Thymus (tissue), 11 donors: Measurements from ENCODE around the gene PPT2. TPM values are rescaled to one million over a fixed set of nuclear protein-coding genes. Genes with fewer than 3 reads are reported as not detected.

ENCODE experiments used
- DNase-seq, 9 donors: peaks; one replicate each; pipeline ENCODE4 v3.0.0-alpha.2; 2013; ENCODE audit warnings: low spot score in 9 of 9, low read depth in 6 of 9, missing footprints in 1 of 9
- H3K27ac ChIP-seq, 2 donors: one replicate each; pipeline ENCODE4 v1.5.1; 2013; ENCODE audit warnings: control low read depth in 1 of 2, low read depth in 1 of 2, low read length in 1 of 2, mild to moderate bottlenecking in 1 of 2, moderate library complexity in 1 of 2
- H3K27me3 ChIP-seq, 2 donors: one replicate each; pipeline ENCODE4 v1.5.1; 2013; ENCODE audit warnings: low read length in 1 of 2; ENCODE audit not compliant: control insufficient read depth in 2 of 2, insufficient read depth in 1 of 2
- H3K36me3 ChIP-seq, 2 donors: one replicate each; pipeline ENCODE4 v1.5.1; 2013; ENCODE audit warnings: low read length in 1 of 2, mild to moderate bottlenecking in 1 of 2, moderate library complexity in 1 of 2; ENCODE audit not compliant: control insufficient read depth in 2 of 2, insufficient read depth in 2 of 2
- H3K4me1 ChIP-seq, 2 donors: one replicate each; pipeline ENCODE4 v1.5.1; 2013; ENCODE audit warnings: low read length in 2 of 2; ENCODE audit not compliant: control insufficient read depth in 2 of 2, insufficient read depth in 2 of 2
- H3K4me3 ChIP-seq, 2 donors: one replicate each; pipeline ENCODE4 v1.5.1; 2013; ENCODE audit warnings: low read length in 2 of 2, control low read depth in 1 of 2, mild to moderate bottlenecking in 1 of 2
- H3K9me3 ChIP-seq, 2 donors: one replicate each; pipeline ENCODE4 v1.5.1; 2013; ENCODE audit warnings: low read length in 1 of 2, mild to moderate bottlenecking in 1 of 2; ENCODE audit not compliant: control insufficient read depth in 2 of 2, insufficient read depth in 1 of 2
- WGBS: extraction: QIAGEN DNeasy Blood & Tissue Kit; methylation state at CpG from one replicate; pipeline ENCODE4 v1.1.7; 2013; 5-methylcytosine and 5-hydroxymethylcytosine counted together
- polyA plus RNA-seq: library from polyadenylated mRNA; stranded (reverse); fragments of 200-250 nt; gene quantifications from one replicate; pipeline ENCODE4 v1.2.3, GENCODE V29; 2013
- total RNA-seq: library from RNA; stranded (reverse); fragments of 120-200 nt; gene quantifications from one replicate; pipeline ENCODE4 v1.2.4, GENCODE V29; 2013
- donor health status: healthy.

Gene PPT2
- total and polyA plus RNA-seq, 2 donors = 7.6 to 9.8 TPM

DNA sequence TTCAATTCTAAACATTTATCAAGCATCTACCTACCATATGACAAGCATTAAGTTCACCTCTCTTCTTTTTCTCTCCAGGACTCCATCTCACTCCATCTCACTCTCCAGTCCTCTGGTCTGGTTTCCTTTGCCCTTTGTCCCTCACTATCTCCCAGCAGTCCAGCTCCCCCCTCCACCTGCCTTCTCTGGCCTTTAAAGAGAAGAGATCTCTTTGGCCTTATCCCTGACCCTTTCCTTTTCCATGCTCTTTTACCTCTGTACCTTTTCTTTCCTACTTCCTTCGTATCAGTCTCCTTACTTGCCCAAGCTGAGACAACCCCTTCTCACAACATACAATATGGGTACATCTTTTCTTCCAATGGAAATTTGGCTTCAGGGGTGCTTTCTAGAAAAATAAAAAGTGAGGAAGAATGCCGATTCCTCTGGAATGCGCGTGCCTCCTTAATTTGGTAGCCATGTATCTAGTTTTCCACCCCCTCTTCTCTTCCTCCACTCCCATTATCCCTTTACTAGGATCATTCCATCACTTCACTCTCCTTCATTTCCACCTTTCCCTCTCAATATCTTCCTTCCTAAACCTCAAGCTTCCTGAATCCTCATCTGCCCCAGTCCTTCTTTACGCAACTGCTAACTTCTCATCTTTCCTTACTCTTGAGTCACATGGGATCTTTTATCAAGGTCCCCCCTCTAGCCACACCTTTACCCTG lies 22.7 kb downstream of the PPT2 start:
- peak overlapping the region; percentile 95 to 97 for H3K27ac ChIP-seq
- H3K9me3 ChIP-seq = peaks cover 0 to 4% of the 10 kb centered on the region in 2 donors
- DNase-seq = peak in 1 of 9 donors; percentile 24
- peak overlapping the region; percentile 79 to 80 for H3K4me3 ChIP-seq
- peaks cover 16 to 20% of the 10 kb centered on the region in 2 donors for H3K36me3 ChIP-seq
- H3K4me1 ChIP-seq = peaks cover 26 to 54% of the 10 kb centered on the region in 2 donors
- 42% methylated on average over 5 of the region's 5 CpGs for WGBS
- H3K27me3 ChIP-seq = no peaks in the 10 kb centered on the region

DNA sequence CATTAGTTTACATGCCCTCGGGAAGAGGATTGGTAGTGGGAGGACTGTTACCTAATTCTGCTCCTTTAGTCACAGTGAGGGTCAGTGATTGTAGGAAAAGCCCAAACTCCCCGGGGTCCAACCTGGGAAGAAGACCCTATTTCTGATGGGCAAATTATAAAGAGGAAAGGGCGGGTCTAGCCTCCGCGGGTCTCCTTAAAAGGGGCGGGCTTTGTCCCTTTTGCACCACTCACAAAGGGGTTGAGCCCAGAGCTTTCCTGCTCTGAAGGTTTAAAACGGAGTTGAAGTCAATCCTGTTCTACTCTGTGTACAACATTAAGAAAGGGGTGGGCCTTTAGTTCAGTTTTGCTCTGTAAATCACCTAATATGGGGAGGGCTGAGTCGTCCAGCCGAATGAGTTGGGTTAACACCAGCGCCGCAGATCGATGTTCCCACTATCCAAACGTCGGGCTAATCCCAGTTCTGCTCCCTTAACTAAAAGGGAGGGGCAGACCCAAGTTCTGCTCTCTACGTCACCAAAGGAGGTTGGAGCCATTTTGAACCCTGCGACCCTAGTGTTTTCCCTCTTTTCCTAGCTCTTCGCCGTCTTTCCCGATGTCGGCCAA lies 23.3 kb downstream of the PPT2 start:
- DNase-seq = peak in 3 of 9 donors; percentile 55 to 81 (median 55)
- peak overlapping the region; percentile 95 to 97 for H3K27ac ChIP-seq
- H3K4me1 ChIP-seq = peaks cover 26 to 55% of the 10 kb centered on the region in 2 donors
- H3K36me3 ChIP-seq = peaks cover 19 to 26% of the 10 kb centered on the region in 2 donors
- H3K27me3 ChIP-seq = no peaks in the 10 kb centered on the region
- peak overlapping the region; percentile 79 to 80 for H3K4me3 ChIP-seq
- WGBS = 1% methylated on average over 20 of the region's 20 CpGs
- peaks cover 0 to 4% of the 10 kb centered on the region in 2 donors for H3K9me3 ChIP-seq

- Histone ChIP-seq H3K27ac (peak within 1 kb of the TSS; percentile 95 to 97), H3K4me1 (peaks cover 26 to 55% of the 10 kb centered on the region in 2 donors), H3K36me3 (peaks cover 26 to 33% of the 10 kb centered on the region in 2 donors), H3K9me3 (peaks cover 1 to 4% of the 10 kb centered on the region in 2 donors), H3K4me3 (peak within 1 kb of the TSS; percentile 79 to 80), H3K27me3 (no peaks in the 10 kb centered on the region)
- peak; percentile 96 to 100 (median 100) for DNase-seq
- WGBS = under 1% methylated on average over 33 of the region's 33 CpGs
Measured at GRCh38 chr6:32177788-32178546, 24.0 kb downstream of the PPT2 start, which contains the start of gene RNF5. RNF5 (plus strand) TSS chr6:32178405; CDS start chr6:32178512, 107 bp downstream.

- peak overlapping the region; percentile 95 to 97 for H3K27ac ChIP-seq
- peaks cover 34 to 41% of the 10 kb centered on the region in 2 donors for H3K36me3 ChIP-seq
- H3K4me3 ChIP-seq = peak overlapping the region; percentile 79 to 80
- H3K9me3 ChIP-seq = peaks cover 1 to 4% of the 10 kb centered on the region in 2 donors
- no peaks in the 10 kb centered on the region for H3K27me3 ChIP-seq
- peak in 1 of 9 donors; percentile 41 for DNase-seq
- 2% methylated on average over 24 of the region's 24 CpGs for WGBS
- peaks cover 26 to 46% of the 10 kb centered on the region in 2 donors for H3K4me1 ChIP-seq
Measured at GRCh38 chr6:32178547-32179440, 24.9 kb downstream of the PPT2 start.

DNA sequence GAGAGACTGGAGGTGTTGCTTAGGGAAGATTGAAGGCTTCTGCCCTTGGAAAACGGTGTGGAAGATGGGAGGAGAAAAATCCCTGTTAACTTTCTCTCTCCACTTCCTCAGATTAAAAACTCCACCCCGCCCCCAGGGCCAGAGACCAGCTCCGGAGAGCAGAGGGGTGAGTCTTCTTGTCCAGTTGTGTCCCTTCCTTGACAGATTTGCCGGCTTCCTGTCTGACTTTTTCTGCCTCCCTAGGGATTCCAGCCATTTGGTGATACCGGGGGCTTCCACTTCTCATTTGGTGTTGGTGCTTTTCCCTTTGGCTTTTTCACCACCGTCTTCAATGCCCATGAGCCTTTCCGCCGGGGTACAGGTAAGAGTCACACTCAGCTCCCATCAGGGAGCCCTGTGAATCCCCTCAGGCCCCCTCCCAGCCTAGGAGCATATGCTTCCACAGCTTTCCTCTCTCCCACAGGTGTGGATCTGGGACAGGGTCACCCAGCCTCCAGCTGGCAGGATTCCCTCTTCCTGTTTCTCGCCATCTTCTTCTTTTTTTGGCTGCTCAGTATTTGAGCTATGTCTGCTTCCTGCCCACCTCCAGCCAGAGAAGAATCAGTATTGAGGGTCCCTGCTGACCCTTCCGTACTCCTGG lies 25.9 kb downstream of the PPT2 start:
- Histone ChIP-seq H3K36me3 (peaks cover 42 to 48% of the 10 kb centered on the region in 2 donors), H3K4me1 (peaks cover 22 to 42% of the 10 kb centered on the region in 2 donors), H3K27me3 (no peaks in the 10 kb centered on the region), H3K9me3 (peaks cover 1 to 4% of the 10 kb centered on the region in 2 donors), H3K4me3 (no peak overlapping the region), H3K27ac (no peak overlapping the region)
- no peak for DNase-seq
- 92% methylated on average over 10 of the region's 10 CpGs for WGBS

DNA sequence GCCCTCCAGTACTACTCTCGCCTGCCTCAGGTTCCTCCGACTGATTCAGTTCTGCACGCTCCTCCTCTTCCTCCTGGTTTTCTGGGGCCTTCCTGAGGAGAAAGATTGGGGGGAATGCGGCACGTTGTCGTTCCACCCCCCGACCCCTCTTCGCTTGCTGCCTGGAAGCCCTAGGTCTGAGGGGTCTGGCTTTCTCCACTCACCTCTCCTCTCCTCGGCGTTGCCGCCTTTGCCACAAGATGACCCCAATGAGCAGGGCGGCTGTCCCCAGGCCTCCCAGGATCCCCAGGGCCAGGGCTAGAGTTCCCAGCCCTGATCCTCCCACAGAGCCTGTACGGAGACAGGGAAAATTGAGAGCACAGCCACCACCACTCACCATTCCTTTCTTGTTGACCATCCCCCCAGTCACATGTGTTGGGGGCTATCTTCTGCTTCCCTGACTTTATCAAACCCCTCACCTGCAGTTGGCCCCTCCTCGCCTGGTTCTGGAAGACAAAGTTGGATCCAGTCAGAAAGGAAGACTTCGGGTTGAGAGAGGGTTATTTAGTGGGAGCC lies 27.3 kb downstream of the PPT2 start:
- Histone ChIP-seq H3K27ac (no peak overlapping the region), H3K4me3 (no peak overlapping the region), H3K9me3 (peaks cover 0 to 1% of the 10 kb centered on the region in 2 donors), H3K4me1 (peaks cover 14 to 39% of the 10 kb centered on the region in 2 donors), H3K36me3 (peaks cover 43 to 56% of the 10 kb centered on the region in 2 donors), H3K27me3 (no peaks in the 10 kb centered on the region)
- 97% methylated on average over 15 of the region's 15 CpGs for WGBS
- no peak for DNase-seq

- Histone ChIP-seq H3K4me1 (peaks cover 11 to 38% of the 10 kb centered on the region in 2 donors), H3K27ac (no peak overlapping the region), H3K27me3 (no peaks in the 10 kb centered on the region), H3K4me3 (no peak overlapping the region), H3K9me3 (peaks cover 0 to 1% of the 10 kb centered on the region in 2 donors), H3K36me3 (peaks cover 51 to 64% of the 10 kb centered on the region in 2 donors)
- WGBS = 94% methylated on average over 10 of the region's 10 CpGs
- DNase-seq = no peak
Measured at GRCh38 chr6:32181915-32182529, 28.1 kb downstream of the PPT2 start.
